ENCODE measurements around the gene SLC9A9.

SLC9A9 gene

DNA sequence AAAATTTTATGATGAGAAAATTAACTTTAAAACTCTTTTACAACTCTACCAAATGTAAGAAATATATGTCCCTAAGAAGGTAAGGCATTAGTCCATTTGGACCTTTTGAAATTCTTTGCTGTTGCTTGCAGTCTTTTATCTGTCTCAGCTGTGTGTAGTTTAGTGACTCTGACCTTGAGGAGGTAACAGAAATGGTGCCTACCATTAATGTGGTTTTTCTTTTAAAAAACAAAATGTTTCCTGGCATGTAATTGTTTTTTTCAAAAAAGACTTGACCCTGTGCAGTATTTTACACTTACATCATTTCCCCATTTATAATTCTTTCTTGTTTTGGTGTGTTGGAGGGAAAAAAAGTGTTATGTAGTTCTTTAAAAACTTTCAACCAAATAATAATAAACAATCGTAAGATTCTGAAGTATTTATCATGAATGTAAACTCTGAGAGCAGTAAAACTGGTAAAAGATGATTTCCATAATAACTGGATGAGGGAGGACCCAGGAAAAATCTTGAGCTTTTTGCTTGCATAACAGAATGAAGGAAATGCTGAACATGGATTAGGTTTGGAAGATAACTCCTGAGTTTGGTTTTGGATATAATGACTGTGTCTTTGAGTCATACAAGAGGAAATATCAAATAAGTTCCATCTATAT lies 503.6 kb downstream of the SLC9A9 start:
- H3K27ac ChIP-seq (ENCODE audit: insufficient read depth, low read length, poor library complexity, severe bottlenecking), result no peak overlapping the region
- no peaks in the 10 kb centered on the region for H3K9me3 ChIP-seq (ENCODE audit: control insufficient read depth, low read length)
- peaks cover 5% of the 10 kb centered on the region for H3K4me1 ChIP-seq (ENCODE audit: control insufficient read depth, insufficient read depth, low read length, poor library complexity, severe bottlenecking)
- no peaks in the 10 kb centered on the region for H3K27me3 ChIP-seq (replicated peaks; ENCODE audit: control insufficient read depth, insufficient read depth, low read length, poor library complexity, severe bottlenecking)
- H3K36me3 ChIP-seq (ENCODE audit: control insufficient read depth, insufficient read depth, low read length), result no peaks in the 10 kb centered on the region
- no peak for DNase-seq
- no peak overlapping the region for H3K4me3 ChIP-seq (ENCODE audit: insufficient read depth, low read depth, low read length, poor library complexity, severe bottlenecking)

DNA sequence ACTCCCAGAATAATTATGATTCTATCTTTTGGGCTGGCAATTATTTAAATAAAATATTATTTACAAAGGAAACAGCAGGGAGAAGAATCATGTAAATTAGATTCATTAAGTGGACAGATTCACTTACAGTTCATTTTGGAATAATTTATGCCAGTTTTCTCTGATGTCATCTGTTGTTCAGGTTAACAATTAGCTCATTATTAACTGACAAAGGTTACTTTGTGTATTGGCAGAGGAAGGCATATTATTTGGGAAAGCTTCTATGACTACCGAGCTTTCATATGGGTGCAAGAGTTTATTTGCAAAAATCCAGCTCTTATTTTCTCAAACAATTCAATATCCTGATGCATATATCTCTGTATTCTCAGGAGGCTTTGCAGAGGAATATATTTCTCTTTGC lies 504.3 kb downstream of the SLC9A9 start:
- peaks cover 2% of the 10 kb centered on the region for H3K4me1 ChIP-seq (ENCODE audit: control insufficient read depth, insufficient read depth, low read length, poor library complexity, severe bottlenecking)
- H3K9me3 ChIP-seq (ENCODE audit: control insufficient read depth, low read length), result no peaks in the 10 kb centered on the region
- no peaks in the 10 kb centered on the region for H3K36me3 ChIP-seq (ENCODE audit: control insufficient read depth, insufficient read depth, low read length)
- H3K27me3 ChIP-seq (replicated peaks; ENCODE audit: control insufficient read depth, insufficient read depth, low read length, poor library complexity, severe bottlenecking), result no peaks in the 10 kb centered on the region
- no peak for DNase-seq
- no peak overlapping the region for H3K27ac ChIP-seq (ENCODE audit: insufficient read depth, low read length, poor library complexity, severe bottlenecking)
- no peak overlapping the region for H3K4me3 ChIP-seq (ENCODE audit: insufficient read depth, low read depth, low read length, poor library complexity, severe bottlenecking)

DNA sequence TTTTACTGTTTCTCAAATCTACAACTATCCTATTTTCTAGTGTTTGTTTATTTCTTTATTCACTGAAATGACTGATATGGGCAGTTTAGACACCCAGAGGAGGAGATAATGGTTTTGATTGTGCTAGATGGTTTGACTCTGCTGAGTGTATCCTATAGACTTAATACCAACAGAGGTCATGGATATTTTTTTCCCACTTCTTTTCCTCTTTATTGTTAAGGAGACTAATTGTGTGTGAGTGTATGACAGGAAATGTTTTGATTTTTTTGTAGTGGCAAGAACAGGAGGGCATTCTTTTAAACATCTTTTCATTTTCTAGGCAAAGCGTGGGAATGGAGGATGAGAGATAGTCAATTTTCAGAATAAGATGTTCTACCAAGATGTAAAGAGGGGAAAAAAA lies 505.2 kb downstream of the SLC9A9 start:
- no peak for DNase-seq
- Histone ChIP-seq H3K9me3 (ENCODE audit: control insufficient read depth, low read length) (no peaks in the 10 kb centered on the region), H3K4me1 (ENCODE audit: control insufficient read depth, insufficient read depth, low read length, poor library complexity, severe bottlenecking) (no peaks in the 10 kb centered on the region), H3K27me3 (replicated peaks; ENCODE audit: control insufficient read depth, insufficient read depth, low read length, poor library complexity, severe bottlenecking) (no peaks in the 10 kb centered on the region), H3K27ac (ENCODE audit: insufficient read depth, low read length, poor library complexity, severe bottlenecking) (no peak overlapping the region), H3K36me3 (ENCODE audit: control insufficient read depth, insufficient read depth, low read length) (no peaks in the 10 kb centered on the region), H3K4me3 (ENCODE audit: insufficient read depth, low read depth, low read length, poor library complexity, severe bottlenecking) (no peak overlapping the region)

DNA sequence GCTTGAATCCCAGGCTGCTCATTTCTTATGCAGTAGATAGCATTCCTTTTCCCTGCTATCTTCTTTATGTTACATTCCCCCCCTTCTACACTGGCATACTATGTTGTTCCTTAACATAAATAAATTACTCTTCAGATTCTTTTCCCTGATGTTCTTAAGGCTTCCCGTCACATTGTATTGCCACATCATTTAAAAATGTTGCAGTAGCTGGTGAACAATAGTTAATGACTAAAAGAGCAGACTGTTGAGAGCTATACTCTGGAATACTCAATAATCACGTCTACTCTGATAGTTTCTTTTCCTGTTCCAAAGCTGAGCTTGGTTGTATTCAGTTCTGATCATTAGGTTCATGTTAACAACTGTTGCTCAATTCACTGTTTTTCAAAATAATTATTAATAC lies 508.8 kb downstream of the SLC9A9 start:
- H3K4me3 ChIP-seq (ENCODE audit: insufficient read depth, low read depth, low read length, poor library complexity, severe bottlenecking), result no peak overlapping the region
- no peak for DNase-seq
- no peaks in the 10 kb centered on the region for H3K36me3 ChIP-seq (ENCODE audit: control insufficient read depth, insufficient read depth, low read length)
- H3K27me3 ChIP-seq (replicated peaks; ENCODE audit: control insufficient read depth, insufficient read depth, low read length, poor library complexity, severe bottlenecking), result no peaks in the 10 kb centered on the region
- H3K9me3 ChIP-seq (ENCODE audit: control insufficient read depth, low read length), result no peaks in the 10 kb centered on the region
- H3K4me1 ChIP-seq (ENCODE audit: control insufficient read depth, insufficient read depth, low read length, poor library complexity, severe bottlenecking), result no peaks in the 10 kb centered on the region
- H3K27ac ChIP-seq (ENCODE audit: insufficient read depth, low read length, poor library complexity, severe bottlenecking), result no peak overlapping the region

DNA sequence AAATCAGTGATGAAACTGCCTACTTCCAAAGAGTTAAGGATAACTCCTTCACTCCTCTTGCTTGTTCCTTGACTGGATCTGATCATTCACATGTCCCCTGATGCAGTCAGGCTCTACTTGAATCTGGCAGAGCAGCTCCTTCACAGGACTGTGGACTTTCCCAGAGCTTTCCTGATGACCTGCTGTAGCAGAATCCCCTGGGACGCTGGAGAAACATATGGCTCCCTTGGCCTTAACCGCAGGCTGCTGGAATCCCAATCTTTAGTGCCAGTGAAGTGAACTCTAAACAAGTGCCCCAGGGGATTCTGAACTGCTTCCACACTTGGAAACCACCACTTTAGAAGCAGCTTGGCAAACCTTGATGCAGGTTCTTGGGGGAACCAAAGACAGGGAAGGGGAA lies 510.9 kb downstream of the SLC9A9 start:
- Histone ChIP-seq H3K27ac (ENCODE audit: insufficient read depth, low read length, poor library complexity, severe bottlenecking) (no peak overlapping the region), H3K27me3 (replicated peaks; ENCODE audit: control insufficient read depth, insufficient read depth, low read length, poor library complexity, severe bottlenecking) (no peaks in the 10 kb centered on the region)

DNA sequence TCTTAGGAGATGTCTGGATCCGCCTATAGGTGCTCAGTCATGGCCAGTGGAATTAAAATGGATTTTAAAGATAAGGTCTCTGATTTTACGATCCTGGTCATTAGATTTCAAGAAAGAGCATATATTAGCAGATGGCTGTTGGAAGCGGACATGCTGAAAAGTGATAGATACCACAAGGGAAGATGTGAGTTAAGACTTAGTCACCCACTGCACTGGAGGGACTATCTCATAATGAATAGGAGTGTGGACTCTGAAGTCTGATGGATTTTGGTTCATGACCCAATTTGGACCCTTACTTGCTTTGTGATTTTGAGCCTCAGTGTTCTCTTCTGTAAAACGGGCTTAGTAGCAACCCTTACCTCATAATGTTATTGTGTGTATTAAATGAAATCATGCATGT lies 514.0 kb downstream of the SLC9A9 start:
- no peaks in the 10 kb centered on the region for H3K9me3 ChIP-seq (ENCODE audit: control insufficient read depth, low read length)
- no peak overlapping the region for H3K27ac ChIP-seq (ENCODE audit: insufficient read depth, low read length, poor library complexity, severe bottlenecking)
- H3K36me3 ChIP-seq (ENCODE audit: control insufficient read depth, insufficient read depth, low read length), result no peaks in the 10 kb centered on the region
- no peaks in the 10 kb centered on the region for H3K4me1 ChIP-seq (ENCODE audit: control insufficient read depth, insufficient read depth, low read length, poor library complexity, severe bottlenecking)
- DNase-seq, result no peak
- H3K4me3 ChIP-seq (ENCODE audit: insufficient read depth, low read depth, low read length, poor library complexity, severe bottlenecking), result no peak overlapping the region
- no peaks in the 10 kb centered on the region for H3K27me3 ChIP-seq (replicated peaks; ENCODE audit: control insufficient read depth, insufficient read depth, low read length, poor library complexity, severe bottlenecking)

More for the DNA sequence above, 510.9 kb downstream of the SLC9A9 start:
- Histone ChIP-seq H3K4me3 (ENCODE audit: insufficient read depth, low read depth, low read length, poor library complexity, severe bottlenecking) (no peak overlapping the region), H3K4me1 (ENCODE audit: control insufficient read depth, insufficient read depth, low read length, poor library complexity, severe bottlenecking) (no peaks in the 10 kb centered on the region), H3K36me3 (ENCODE audit: control insufficient read depth, insufficient read depth, low read length) (no peaks in the 10 kb centered on the region), H3K9me3 (ENCODE audit: control insufficient read depth, low read length) (no peaks in the 10 kb centered on the region)
- DNase-seq, result no peak

DNA sequence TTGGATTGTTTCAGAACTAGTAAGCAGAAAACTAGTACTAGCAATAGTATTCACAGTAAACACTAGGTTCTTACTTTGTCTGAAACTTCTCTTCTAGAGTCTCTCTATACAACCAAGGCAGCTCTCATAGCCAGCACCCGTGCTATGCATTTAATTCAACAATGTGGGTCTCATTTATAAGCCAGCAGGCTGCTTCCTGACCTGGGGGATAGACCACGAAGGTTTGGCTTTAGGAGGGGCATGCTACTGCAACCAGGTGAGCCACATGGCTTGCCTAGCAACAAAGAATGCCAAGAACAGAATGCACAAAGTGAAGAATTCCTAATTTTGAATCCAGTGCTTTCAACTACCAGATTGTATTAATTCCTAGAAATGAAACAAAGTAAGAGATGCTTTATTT lies 514.9 kb downstream of the SLC9A9 start:
- Histone ChIP-seq H3K27me3 (replicated peaks; ENCODE audit: control insufficient read depth, insufficient read depth, low read length, poor library complexity, severe bottlenecking) (no peaks in the 10 kb centered on the region), H3K4me1 (ENCODE audit: control insufficient read depth, insufficient read depth, low read length, poor library complexity, severe bottlenecking) (no peaks in the 10 kb centered on the region), H3K27ac (ENCODE audit: insufficient read depth, low read length, poor library complexity, severe bottlenecking) (no peak overlapping the region), H3K36me3 (ENCODE audit: control insufficient read depth, insufficient read depth, low read length) (no peaks in the 10 kb centered on the region), H3K4me3 (ENCODE audit: insufficient read depth, low read depth, low read length, poor library complexity, severe bottlenecking) (no peak overlapping the region), H3K9me3 (ENCODE audit: control insufficient read depth, low read length) (no peaks in the 10 kb centered on the region)
- DNase-seq, result no peak

DNA sequence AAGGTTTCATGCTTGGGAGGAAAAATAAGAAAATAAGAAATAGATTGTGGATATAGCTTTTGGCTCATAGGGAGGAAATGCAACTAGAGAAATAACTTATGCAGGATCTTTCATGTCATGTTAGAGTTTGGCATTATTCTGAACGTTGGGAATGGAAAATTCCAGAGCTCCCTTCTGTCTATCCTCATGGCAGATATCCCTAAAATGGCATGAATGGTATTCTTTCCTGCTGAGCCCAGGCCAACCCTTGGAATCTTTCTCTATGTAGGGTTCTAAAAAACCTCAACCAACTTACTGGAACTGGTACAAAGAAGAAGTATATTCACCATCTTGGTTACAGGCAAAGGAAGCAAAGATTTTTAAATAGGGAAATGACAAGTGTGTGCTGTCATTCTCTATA lies 516.2 kb downstream of the SLC9A9 start:
- DNase-seq, result no peak

DNA sequence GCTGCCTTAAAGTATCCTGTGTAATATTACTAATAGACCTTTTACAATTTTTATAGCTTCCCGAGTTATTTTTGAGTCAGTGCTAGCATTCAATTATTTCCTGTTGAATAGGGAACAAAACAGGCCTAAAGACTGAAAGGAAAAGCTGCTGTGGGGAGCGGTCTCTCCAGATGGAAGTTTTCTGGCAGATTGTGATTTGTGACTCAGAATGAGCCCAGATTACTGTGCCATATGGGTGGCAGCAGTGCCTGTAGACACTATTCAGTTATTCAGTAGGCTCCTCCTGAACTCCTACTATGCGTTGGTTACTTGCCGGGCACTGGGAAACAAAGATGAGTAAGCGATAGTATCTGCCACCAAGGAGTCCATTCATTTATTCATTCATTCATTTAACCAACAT lies 516.9 kb downstream of the SLC9A9 start:
- no peak for DNase-seq
- no peak overlapping the region for H3K27ac ChIP-seq (ENCODE audit: insufficient read depth, low read length, poor library complexity, severe bottlenecking)
- H3K36me3 ChIP-seq (ENCODE audit: control insufficient read depth, insufficient read depth, low read length), result no peaks in the 10 kb centered on the region

More for the DNA sequence above, 516.2 kb downstream of the SLC9A9 start:
- Histone ChIP-seq H3K9me3 (ENCODE audit: control insufficient read depth, low read length) (no peaks in the 10 kb centered on the region), H3K4me1 (ENCODE audit: control insufficient read depth, insufficient read depth, low read length, poor library complexity, severe bottlenecking) (no peaks in the 10 kb centered on the region), H3K4me3 (ENCODE audit: insufficient read depth, low read depth, low read length, poor library complexity, severe bottlenecking) (no peak overlapping the region), H3K27ac (ENCODE audit: insufficient read depth, low read length, poor library complexity, severe bottlenecking) (no peak overlapping the region), H3K36me3 (ENCODE audit: control insufficient read depth, insufficient read depth, low read length) (no peaks in the 10 kb centered on the region), H3K27me3 (replicated peaks; ENCODE audit: control insufficient read depth, insufficient read depth, low read length, poor library complexity, severe bottlenecking) (no peaks in the 10 kb centered on the region)

DNA sequence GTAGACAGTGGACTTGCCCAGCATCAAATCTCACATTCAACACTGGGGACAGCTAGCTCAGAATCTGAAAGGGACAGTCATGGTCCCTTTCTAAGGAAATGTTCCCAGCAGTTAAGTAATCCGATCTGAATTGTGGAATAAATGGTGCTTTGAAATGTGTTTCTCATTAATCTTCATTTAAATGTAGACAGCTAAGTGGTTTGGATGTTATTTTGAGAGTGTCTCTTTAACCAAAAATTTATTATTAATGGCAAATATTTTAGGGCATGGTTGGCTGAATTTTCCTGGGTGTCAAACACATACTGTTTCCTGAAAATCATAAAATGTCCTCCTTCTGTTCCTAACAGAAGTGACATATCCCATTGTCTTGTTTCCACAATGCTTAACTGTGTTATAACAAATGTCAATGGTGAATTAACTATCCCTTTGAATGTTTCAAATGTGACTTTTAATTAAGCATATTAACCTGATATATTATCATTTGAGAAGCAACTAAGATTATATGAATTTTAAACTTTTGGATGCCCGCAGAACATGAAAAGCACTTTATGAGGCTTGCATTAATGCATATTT lies 517.9 kb downstream of the SLC9A9 start:
- H3K9me3 ChIP-seq (ENCODE audit: control insufficient read depth, low read length), result no peaks in the 10 kb centered on the region
- no peaks in the 10 kb centered on the region for H3K27me3 ChIP-seq (replicated peaks; ENCODE audit: control insufficient read depth, insufficient read depth, low read length, poor library complexity, severe bottlenecking)
- no peak overlapping the region for H3K4me3 ChIP-seq (ENCODE audit: insufficient read depth, low read depth, low read length, poor library complexity, severe bottlenecking)
- DNase-seq, result no peak
- H3K4me1 ChIP-seq (ENCODE audit: control insufficient read depth, insufficient read depth, low read length, poor library complexity, severe bottlenecking), result no peaks in the 10 kb centered on the region
- no peaks in the 10 kb centered on the region for H3K36me3 ChIP-seq (ENCODE audit: control insufficient read depth, insufficient read depth, low read length)
- no peak overlapping the region for H3K27ac ChIP-seq (ENCODE audit: insufficient read depth, low read length, poor library complexity, severe bottlenecking)

More for the DNA sequence above, 516.9 kb downstream of the SLC9A9 start:
- Histone ChIP-seq H3K4me3 (ENCODE audit: insufficient read depth, low read depth, low read length, poor library complexity, severe bottlenecking) (no peak overlapping the region), H3K9me3 (ENCODE audit: control insufficient read depth, low read length) (no peaks in the 10 kb centered on the region), H3K4me1 (ENCODE audit: control insufficient read depth, insufficient read depth, low read length, poor library complexity, severe bottlenecking) (no peaks in the 10 kb centered on the region), H3K27me3 (replicated peaks; ENCODE audit: control insufficient read depth, insufficient read depth, low read length, poor library complexity, severe bottlenecking) (no peaks in the 10 kb centered on the region)

All from effector memory CD4-positive, alpha-beta T cell (primary cell).